Stimulated activated CD4-positive, alpha-beta T cell treated with anti-CD3 and anti-CD28 coated beads, Interleukin-12 subunit alpha, Interleukin-12 subunit beta, amount 100 ng/mL, for 24 hours (primary cell): ENCODE data around the gene TFCP2L1.
"Not testable (repeated sequence)": the region's sequence is repeated elsewhere in the genome, so short reads cannot be mapped to it uniquely, and the experiment has no call there.

Source experiments
- DNase-seq, 2 experiments: peaks; one replicate each; pipeline ENCODE4 v3.0.0-alpha.2; 2020; ENCODE audit warnings: low read depth in 2 of 2

Gene TFCP2L1

DNA sequence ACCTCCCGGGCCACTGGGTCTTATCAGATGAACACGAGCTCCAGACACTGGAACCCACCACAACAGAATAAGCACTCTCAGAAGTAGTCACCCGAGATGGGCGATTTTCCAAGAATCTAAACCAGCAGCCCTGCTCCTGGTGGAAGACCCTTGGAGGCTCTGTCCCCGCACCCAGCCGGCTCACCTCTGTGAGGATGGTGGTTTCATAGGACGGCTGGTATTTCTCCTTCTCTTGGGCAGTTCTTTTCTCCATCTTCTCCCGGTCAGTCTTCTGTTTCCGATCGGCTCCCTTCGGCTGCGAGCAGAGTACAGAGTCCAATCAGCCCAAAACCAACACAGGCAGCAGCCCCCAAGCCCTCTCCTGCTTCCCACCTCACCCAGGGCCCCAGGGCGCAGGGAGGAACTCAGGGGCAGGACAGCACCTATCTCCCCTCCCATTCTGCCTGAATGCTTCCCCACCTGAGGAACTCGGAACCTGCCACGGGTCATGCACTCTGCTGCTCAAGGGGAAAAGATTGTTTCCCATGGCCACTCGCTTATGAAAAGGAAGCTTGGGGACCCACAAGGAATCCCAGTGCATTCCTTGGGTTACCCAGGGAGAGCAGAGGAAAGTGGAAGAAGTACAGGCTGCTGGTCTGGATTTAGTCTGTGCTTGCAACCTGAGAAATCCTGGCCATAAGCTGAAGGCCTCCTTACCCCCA is 42.7 kb downstream of the TFCP2L1 start:
- DNase-seq, result no peak

DNA sequence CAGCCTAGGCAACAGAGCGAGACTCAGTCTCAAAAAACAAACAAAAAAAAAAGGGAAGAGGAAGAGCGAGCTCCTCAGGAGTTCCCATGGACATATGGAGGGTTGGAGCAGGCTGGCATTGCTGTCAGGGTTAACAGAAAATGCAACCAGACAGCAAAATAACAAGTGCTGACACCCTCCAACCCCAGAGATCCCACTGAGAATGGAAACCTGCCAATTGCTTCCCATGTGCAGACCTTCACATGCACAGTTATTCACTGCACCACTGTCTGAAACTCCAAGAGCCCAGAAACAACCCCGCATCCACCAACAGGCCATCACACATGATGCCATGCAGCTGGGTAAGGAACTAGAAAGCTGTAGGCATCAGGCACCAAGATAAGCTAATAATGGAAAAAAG is 43.5 kb downstream of the TFCP2L1 start:
- DNase-seq, result no peak

DNA sequence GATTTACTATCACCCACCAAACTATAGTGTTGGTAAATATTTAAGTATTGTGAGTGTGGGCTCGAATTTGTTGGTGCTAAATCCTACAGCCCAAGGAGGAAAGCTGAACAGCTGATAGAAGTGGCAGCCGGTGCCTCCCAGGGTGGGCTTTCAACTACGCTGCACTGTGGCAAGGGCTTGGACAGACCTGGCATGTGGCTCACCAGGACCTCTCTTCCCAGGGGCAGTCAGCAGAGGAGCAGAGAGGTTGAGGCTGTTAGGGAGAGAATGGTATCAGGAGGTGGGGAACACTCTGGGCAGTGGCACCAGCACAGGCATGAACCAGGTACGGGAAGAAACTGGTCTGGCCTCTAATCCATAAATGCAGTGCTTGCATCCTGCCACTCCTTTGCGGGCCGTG is 44.6 kb downstream of the TFCP2L1 start:
- DNase-seq, result no peak

DNA sequence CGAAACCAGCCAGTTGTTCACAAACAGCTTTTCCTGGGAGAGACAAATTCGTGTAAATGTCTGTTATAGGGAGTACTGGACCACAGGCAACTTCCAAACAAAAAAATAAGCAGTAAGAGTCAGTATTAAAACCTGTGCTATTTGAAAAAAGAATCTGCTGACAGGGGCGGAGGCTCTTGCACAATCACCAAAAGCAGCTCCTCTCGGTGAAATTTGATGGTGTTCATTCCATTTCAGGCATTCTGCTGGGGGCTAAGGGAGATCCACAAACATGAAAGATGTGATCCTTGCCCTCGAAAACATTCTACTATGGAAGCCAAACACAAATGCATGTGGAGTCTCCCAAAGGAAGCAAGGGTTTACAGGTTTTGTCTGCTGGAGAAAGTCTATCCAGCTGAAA is 45.0 kb downstream of the TFCP2L1 start:
- DNase-seq, result no peak

DNA sequence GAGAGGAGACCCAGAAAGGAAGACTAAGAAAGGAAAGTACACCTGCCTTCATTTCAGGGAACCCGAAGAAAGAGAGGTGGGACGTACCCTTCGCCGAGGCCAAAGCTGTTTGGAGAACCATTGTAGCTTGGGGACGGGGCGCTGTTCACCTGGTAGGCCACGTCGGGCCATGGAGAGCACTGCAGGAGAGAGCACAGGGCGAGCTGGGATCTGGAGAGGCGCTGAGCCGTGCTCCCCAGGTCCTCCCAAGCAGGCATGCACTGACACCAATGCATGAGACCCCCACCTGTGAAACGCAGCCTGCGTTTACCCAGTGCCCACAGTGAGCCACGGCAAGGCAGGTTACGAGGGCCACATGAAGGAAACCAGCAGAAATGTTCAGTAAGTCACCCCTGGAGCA is 45.5 kb downstream of the TFCP2L1 start:
- no peak for DNase-seq

DNA sequence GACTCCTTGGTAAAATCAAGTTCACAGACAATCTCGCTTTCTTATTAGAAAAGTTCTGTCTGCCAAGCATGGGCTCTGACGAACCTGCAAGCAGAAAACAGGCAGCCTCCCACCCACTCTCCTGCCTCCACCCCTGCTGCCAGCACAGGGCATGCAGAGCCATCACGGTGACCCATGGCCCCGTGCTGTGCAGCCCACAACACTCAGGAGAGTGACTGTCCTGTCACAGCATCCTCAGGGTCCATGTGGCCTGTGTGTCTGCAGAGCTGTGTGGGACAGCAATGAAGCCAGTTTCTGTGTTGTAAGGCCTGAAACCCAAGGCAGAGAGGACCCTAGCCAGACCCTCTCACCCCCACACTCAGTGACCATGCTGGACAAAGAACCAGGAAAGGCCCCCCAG is 46.2 kb downstream of the TFCP2L1 start:
- DNase-seq, result no peak

DNA sequence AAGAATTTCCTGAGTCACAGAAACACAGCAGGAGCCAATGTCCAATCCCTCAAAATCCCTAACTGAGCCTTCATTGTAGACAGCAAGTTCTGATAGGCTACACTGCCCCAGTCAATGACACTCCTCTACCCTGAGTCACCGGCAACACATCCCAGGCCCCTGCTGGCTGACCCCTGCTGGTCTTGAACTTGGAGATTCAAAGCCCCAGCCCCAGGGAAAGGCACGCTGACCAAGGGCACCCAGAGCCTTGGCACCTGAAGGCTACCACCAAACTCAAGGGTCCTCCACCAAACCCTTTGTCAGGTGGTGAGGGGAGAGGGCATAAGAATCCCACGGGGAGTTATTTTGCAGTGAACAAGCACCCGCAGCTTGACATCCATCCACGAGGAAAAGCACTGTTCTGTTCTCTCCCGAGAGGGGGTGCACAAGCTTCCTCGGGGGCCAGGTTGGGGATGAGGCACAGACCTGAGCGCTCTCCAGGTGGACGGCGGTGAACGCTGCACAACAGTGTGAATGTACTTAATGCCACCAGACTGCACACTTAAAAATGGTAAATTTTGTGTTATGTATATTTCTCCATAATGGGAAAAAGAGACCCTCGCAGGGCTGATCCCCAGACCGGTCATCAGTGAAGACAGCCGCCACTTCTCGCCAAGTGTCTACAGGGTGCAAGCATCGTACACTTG is 46.9 kb downstream of the TFCP2L1 start:
- no peak for DNase-seq

DNA sequence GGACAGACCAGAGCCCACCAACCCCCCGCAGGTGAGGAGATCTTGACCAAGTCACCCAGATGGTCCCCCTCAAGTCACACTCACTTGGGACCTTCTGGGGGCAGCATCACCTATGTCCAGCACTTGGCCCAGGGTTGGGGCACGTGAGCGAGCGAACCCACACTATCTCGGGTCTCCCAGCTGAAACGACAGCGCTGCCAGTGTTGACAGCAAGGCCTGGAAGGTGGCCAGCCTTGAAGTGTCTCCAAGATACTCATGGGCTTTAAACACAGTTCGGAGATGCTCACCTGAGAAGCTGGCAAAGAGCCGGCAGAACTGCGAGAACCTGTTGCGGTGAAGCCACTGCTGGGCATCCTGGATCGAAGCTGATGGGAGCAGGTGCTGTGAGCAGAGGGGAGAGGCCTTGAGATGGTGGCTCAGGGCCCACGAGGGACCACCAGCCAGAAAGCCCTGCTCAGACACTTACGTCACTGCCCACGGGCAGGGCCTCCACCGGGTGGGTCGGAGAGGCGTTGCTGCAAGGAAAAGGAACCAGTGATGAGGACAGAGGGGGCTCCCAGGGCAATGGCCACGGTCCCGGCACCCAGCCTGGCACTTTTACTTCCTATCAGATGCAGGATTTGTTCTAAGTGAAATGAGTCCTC is 47.5 kb downstream of the TFCP2L1 start:
- DNase-seq, result no peak

DNA sequence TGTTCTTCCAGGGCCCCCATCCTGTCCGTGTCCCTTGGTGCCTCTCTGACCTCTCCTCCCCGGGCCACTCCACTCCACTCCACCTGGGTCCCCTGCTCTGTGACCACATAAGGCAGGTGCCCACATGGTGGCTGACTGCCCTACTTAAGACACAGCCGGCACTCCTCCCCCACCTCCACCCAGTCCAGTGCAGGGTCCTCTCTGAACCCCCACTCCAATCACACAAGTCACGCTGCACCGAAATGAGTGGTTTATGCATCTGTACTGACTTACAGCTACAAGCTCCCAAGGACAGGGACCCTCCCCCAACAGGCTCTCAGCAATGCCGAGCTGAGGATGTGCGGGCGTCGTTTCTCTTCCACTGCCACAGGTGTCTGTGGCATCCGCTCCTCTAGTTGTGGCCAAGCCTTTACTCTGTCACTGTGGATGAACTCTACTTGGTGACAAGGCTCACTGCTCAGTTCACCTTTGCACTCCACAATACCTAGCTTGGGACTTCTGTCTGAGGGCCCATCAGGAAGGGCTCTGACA is 48.3 kb downstream of the TFCP2L1 start:
- no peak for DNase-seq

DNA sequence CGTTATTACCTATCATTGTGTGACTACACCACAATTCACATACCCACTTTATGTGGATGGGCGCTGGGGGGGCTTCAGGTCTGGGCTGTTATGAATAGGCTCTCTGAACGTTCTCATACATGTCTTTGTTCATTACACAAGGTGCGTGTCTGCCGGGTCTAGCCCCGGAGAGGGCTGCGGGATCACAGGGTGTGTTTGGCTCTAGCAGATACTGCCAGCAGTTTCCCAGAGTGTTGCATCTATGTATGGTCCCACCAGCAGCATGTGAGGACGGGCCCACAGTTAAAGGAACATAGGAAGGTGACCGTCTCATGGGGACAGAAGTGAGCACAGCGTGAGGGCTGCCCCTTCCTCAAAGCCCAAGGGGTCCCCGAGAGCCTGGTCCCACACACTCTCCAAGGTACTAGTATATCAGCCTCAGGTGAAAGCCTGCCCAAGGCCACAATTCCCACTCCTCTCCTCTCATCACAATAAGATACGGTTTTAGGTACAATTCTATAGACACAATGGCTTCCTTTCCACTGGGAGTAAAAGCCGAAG is 48.8 kb downstream of the TFCP2L1 start:
- no peak for DNase-seq

DNA sequence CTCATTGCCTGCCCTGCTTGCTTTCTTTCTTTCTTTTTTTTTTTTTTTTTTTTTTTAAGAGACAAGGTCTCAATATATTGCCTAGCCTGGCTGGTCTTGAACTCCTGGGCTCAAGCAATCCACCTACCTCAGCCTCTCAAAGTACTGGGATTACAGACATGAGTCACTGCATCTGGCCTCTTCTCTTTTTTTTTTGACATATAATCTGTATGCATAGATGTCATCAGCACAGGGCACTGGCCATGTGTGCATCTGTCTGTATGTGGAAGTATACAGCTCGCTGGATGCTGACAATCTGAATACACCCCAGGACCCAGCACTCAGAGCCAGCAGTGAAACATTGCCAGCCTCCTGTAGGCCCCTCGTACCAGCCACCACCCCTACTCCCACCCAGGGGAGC is 49.5 kb downstream of the TFCP2L1 start:
- DNase-seq, result no peak

DNA sequence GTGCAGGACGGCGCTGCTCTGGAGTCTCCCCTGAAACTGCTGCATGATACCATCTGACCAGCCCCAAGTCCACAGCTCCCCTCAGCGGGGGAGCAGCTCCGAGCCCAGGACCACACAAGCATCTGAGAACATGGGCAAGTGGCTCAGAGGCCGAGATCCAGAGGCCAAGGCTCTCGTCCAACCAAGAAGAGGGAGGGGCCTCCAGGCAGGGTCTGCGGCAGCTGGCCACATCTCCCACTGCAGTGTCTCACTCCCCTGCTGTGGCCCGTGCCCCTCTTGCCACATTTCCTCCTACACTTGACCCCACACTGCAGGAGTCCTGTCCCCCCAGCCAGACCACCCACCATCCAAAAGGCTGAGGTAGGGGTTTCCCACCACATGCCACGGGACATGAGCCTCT is 50.2 kb downstream of the TFCP2L1 start:
- DNase-seq, result no peak

DNA sequence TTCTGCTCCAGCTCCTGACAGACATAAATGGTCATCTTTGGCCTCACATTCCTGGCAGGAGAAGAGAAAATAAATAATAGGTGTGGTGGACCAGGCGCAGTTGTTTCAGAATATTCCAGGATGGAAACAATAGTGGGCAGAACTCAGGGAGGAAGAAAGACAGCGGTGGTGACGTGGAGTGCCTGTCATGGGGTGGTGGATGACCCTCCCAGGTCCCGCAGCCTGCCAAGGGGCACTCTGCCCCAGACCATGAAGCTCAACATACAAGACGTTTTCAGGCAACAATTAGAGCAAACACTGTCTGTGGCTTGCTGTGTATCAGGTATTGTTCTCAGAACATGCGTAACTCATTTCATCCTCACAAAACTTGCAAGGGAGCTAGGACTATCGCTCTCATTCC is 50.9 kb downstream of the TFCP2L1 start:
- no peak for DNase-seq

DNA sequence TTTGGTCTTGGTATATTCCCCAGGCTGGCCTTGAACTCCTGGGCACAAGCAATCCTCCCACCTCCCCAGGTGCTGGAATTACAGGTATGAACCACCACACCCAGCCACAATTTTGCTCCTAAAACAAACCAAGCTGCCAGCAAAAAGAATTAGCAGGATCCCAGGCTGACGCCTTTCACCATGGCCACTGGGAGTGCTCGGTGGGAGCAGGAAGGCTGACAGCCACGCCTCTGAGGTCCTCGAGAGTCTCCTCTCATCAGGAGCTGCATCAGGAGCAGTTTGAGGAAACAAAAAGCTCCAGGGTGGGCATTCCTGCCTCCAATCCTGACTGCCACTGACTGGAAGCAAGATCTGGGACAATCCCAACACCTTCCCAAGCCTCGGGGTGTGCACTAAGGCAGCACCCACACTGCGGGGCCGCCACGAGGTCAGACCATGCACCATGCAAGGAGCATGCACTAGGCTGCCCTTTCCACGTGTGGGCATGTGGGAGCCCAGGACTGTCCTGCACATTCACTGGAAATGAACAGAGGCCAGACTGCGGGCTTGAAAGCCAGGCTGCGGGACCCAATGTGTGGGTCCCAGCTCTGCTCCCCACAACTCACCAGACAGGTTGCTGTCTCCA is 51.4 kb downstream of the TFCP2L1 start:
- DNase-seq, result no peak

DNA sequence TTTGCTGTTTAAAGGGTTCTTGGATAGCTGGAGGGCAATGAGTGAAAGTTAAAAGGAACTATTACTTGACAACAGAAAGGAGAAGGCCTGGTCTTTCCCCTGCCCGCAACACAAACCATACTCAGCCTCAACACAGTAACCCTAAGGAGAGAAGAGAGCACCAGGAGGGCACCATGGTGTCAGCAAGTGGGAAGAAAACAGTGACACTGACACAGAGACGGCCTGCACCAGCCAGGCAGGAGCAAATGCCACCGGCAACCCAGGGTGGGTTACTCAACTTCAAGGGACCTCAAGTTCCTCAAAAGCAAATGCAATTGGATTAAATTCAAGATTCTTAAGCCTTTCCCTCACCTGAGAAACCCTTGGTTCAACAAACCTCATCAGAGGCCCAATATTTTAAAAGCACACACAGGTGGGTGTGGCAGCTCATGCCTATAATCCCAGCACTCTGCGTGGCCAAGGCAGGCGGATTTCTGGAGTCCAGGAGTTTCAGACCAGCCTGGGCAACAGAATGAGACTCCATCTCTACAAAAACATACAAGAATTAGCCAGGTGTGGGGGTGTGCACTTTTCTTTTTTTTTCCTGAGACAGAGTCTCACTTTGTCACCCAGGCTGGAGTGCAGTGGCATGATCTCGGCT is 52.3 kb downstream of the TFCP2L1 start:
- DNase-seq, result no peak

DNA sequence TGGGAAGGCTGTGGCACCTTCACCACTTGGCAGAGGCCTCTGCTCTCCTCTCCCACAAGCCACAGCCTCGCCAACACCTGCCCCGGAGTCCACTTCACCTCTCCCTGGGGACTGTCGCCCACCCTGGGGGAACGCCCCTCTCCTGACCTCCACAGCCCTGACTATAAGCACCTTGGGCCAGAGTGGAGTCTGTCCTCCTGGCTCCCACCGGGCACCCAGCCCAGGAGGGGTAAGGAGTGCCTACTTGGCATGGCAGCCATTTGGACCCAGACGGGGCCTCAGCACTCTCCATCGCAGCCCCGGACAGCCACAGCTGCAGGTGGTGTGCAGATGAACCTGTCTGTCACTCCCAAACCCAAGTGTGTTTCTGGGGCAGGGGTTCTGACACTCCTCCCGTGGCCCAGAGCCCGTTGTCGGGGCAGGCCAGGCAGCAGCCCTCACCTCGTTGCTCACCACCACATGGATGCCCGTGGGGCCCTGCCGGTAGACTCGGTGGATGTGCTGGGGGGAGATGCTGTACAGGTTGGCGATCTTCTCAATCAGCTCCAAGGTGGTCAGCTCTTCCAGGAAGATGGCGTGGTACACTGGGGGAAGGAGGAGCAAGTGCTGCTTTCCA is 53.5 kb downstream of the TFCP2L1 start:
- no peak for DNase-seq

DNA sequence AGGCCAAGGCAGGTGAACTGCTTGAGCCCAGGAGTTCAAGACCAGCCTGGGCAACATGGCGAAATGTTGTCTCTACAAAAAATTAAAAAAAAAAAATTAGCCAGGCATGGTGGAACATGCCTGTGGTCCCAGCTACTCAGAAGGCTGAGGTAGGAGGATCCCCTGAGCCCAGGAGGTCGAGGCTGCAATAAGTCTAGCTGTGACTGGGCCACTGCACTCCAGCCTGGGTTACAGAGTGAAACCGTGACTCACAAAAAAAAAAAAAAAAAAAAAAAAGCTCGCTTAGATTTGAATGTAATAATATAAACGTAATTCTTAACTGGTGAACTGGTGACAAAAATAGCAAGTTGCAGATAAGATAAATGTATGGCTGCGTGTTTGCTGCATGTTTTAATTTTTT is 56.5 kb downstream of the TFCP2L1 start:
- DNase-seq, result no peak

DNA sequence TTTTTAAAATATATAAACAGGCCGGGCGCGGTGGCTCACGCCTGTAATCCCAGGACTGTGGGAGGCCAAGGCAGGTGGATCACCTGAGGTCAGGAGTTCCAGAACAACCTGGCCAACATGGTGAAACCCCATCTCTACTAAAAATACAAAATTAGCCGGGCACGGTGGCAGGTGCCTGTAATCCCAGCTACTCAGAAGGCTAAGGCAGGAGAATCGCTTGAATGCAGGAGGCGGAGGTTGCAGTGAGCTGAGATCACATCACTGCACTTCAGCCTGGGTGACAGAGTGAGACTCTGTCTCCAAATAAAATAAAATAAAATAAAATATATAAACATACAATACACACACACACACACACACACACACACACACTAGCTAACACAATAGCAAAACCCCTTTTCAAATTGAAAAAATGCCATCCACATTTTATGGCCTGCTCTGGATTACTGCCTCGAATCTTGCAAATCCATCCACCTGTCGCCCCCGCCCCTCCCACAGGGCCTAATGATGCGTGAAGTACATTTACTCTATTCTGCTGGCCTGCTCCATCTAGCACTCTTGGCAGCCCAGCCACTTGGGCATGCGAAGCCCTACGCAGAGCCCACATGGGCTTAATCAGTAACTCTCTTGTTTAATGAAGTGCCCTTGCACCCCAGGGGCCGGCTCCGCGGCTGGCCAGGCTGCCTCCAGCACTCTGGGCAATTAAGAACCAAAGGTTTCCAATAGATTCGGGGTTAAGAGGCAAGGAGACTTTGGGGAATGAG is 57.4 kb downstream of the TFCP2L1 start:
- DNase-seq, result not testable (repeated sequence)

DNA sequence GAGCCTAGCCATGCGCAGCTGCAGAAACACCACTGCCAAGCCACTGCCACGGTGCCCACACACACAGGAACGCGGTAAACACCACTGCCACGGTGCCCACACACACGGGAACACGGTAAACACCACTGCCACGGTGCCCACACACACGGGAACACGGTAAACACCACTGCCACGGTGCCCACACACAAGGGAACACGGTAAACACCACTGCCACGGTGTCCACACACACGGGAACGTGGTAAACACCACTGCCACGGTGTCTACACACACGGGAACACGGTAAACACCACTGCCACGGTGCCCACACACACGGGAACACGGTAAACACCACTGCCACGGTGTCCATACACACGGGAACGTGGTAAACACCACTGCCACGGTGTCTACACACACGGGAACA is 59.3 kb downstream of the TFCP2L1 start:
- DNase-seq, result not testable (repeated sequence)

DNA sequence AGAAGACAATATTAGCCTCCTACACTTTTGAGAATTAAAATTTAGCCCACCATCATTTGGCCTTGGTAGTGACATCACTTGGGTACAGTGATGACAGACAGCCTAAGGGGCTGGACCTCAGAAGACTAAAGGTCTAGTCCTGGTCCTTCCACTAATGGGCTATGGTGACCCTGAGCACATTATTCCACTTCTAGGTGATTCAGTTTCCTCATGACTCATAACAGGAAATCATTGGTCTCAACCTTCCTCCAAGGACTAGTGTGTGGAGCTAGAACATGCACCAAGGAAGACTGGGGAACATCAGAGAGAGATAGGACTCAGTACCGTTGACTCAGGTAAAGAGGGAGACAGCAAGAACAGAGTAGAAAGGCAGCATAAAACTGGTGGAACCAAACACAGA is 64.0 kb downstream of the TFCP2L1 start:
- DNase-seq, result no peak

DNA sequence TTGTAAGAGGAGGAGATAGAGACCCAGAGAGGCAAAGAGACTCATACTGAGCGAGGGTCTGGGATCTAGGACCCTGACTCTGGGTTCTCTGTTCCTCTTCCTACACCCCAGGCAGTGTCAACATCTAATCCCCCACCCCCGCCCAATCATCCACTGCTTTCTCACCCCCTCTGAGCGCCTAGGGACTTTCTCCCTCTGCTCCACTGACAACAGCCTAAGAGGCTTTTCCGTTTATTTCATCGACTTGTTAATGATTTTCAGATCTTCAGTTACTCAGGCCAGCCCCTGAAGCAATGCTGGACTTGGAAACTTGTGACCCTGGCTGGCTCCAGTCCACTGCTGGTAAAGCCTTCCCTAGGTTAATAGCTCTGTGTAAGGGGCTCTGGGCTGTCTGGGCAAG is 65.1 kb downstream of the TFCP2L1 start:
- DNase-seq, result no peak
